Measurements from ENCODE around the gene PSMC6. TPM values are rescaled to one million over a fixed set of nuclear protein-coding genes. Genes with fewer than 3 reads are reported as not detected.
A peak's percentile ranks its signal among the peaks of the same experiment; 100 is the strongest.
"Not testable (repeated sequence)": the region's sequence is repeated elsewhere in the genome, so short reads cannot be mapped to it uniquely, and the experiment has no call there.

Gene PSMC6
- polyA plus RNA-seq, 3 donors: 46.9 to 64.3 (median 48.6) TPM

GRCh38 chr14:52724360-52724644, 17.3 kb downstream of the PSMC6 start:
- H3K4me1 Mint-ChIP-seq: peaks cover 18% of the 10 kb centered on the region
- Histone ChIP-seq H3K9me3 (replicated peaks in 1 of 2; ENCODE audit: control insufficient read depth in 1 of 2, insufficient read depth in 1 of 2, low read length in 2 of 2) (no peaks in the 10 kb centered on the region), H3K4me3 (replicated peaks in 1 of 3; ENCODE audit: low read depth in 2 of 3, low read length in 3 of 3) (no peak overlapping the region), H3K79me2 (ENCODE audit: insufficient read depth, low read length) (peaks cover 21% of the 10 kb centered on the region), H3K9ac (ENCODE audit: insufficient read depth, low read length, poor library complexity, severe bottlenecking) (no peak overlapping the region), H3K36me3 (replicated peaks in 1 of 2; ENCODE audit: control insufficient read depth in 1 of 2, insufficient read depth in 2 of 2, low read length in 2 of 2) (peaks cover 85 to 94% of the 10 kb centered on the region in 2 donors), H4K20me1 (ENCODE audit: insufficient read depth, low read length) (peaks cover 36% of the 10 kb centered on the region), H2AFZ (ENCODE audit: insufficient read depth, low read depth, low read length, poor library complexity, severe bottlenecking) (no peak overlapping the region), H3K4me1 (ENCODE audit: control insufficient read depth in 1 of 2, insufficient read depth in 2 of 2, low read length in 2 of 2) (no peaks in the 10 kb centered on the region), H3K4me2 (replicated peaks; ENCODE audit: extremely low read depth, low read length, poor library complexity, severe bottlenecking) (no peak overlapping the region), H3K27ac (ENCODE audit: low read depth in 1 of 2, low read length in 2 of 2) (peak overlapping the region in 1 of 2 donors; percentile 25), H3K27me3 (ENCODE audit: control insufficient read depth in 2 of 2, insufficient read depth in 2 of 2, low read length in 2 of 2) (no peaks in the 10 kb centered on the region)
- no peak for TF ChIP-seq CTCF (IDR thresholded peaks at IDR 0.05)
- intact Hi-C loops (cut with micrococcal nuclease): no loop called here
- no peak overlapping the region for H3K4me3 Mint-ChIP-seq
- H3K9me3 Mint-ChIP-seq: no peaks in the 10 kb centered on the region
- peaks cover 66 to 86% of the 10 kb centered on the region in 2 donors for H3K36me3 Mint-ChIP-seq
- H3K27me3 Mint-ChIP-seq (ENCODE audit: low read depth in 3 of 3): peaks cover 0 to 1% (median 0%) of the 10 kb centered on the region in 3 donors
- DNase-seq: no peak
- H3K27ac Mint-ChIP-seq: no peak overlapping the region

GRCh38 chr14:52727509-52727908, 20.5 kb downstream of the PSMC6 start:
- 100% methylated on average over 1 of the region's 2 CpGs for WGBS (ENCODE audit: insufficient coverage)
- H2AFZ ChIP-seq (ENCODE audit: insufficient read depth, low read depth, low read length, poor library complexity, severe bottlenecking); H3K27ac Mint-ChIP-seq; DNase-seq; H3K9me3 ChIP-seq (replicated peaks in 1 of 2; ENCODE audit: control insufficient read depth in 1 of 2, insufficient read depth in 1 of 2, low read length in 2 of 2); H3K27me3 Mint-ChIP-seq (ENCODE audit: low read depth in 3 of 3); intact Hi-C loops (cut with micrococcal nuclease); H3K27me3 ChIP-seq (ENCODE audit: control insufficient read depth in 2 of 2, insufficient read depth in 2 of 2, low read length in 2 of 2); H3K9me3 Mint-ChIP-seq; H3K9ac ChIP-seq (ENCODE audit: insufficient read depth, low read length, poor library complexity, severe bottlenecking); H3K4me3 ChIP-seq (replicated peaks in 1 of 3; ENCODE audit: low read depth in 2 of 3, low read length in 3 of 3); H3K27ac ChIP-seq (ENCODE audit: low read depth in 1 of 2, low read length in 2 of 2); H3K4me2 ChIP-seq (replicated peaks; ENCODE audit: extremely low read depth, low read length, poor library complexity, severe bottlenecking); H3K4me3 Mint-ChIP-seq: not testable (repeated sequence)
- Histone ChIP-seq H3K36me3 (replicated peaks in 1 of 2; ENCODE audit: control insufficient read depth in 1 of 2, insufficient read depth in 2 of 2, low read length in 2 of 2) (peaks cover 56 to 63% of the 10 kb centered on the region in 2 donors), H3K4me1 (ENCODE audit: control insufficient read depth in 1 of 2, insufficient read depth in 2 of 2, low read length in 2 of 2) (peaks cover 10 to 15% of the 10 kb centered on the region in 2 donors), H4K20me1 (ENCODE audit: insufficient read depth, low read length) (peaks cover 26% of the 10 kb centered on the region), H3K79me2 (ENCODE audit: insufficient read depth, low read length) (peaks cover 46% of the 10 kb centered on the region)
- peaks cover 45 to 65% of the 10 kb centered on the region in 2 donors for H3K36me3 Mint-ChIP-seq
- H3K4me1 Mint-ChIP-seq: peaks cover 20% of the 10 kb centered on the region

GRCh38 chr14:52729035-52729434, 22.0 kb downstream of the PSMC6 start:
- DNase-seq; H3K4me3 ChIP-seq (replicated peaks in 1 of 3; ENCODE audit: low read depth in 2 of 3, low read length in 3 of 3); H3K4me2 ChIP-seq (replicated peaks; ENCODE audit: extremely low read depth, low read length, poor library complexity, severe bottlenecking); intact Hi-C loops (cut with micrococcal nuclease); H2AFZ ChIP-seq (ENCODE audit: insufficient read depth, low read depth, low read length, poor library complexity, severe bottlenecking); H3K4me3 Mint-ChIP-seq; H3K27ac ChIP-seq (ENCODE audit: low read depth in 1 of 2, low read length in 2 of 2); H3K27me3 Mint-ChIP-seq (ENCODE audit: low read depth in 3 of 3); H3K9ac ChIP-seq (ENCODE audit: insufficient read depth, low read length, poor library complexity, severe bottlenecking); H3K27me3 ChIP-seq (ENCODE audit: control insufficient read depth in 2 of 2, insufficient read depth in 2 of 2, low read length in 2 of 2); H3K9me3 Mint-ChIP-seq; H3K9me3 ChIP-seq (replicated peaks in 1 of 2; ENCODE audit: control insufficient read depth in 1 of 2, insufficient read depth in 1 of 2, low read length in 2 of 2): not testable (repeated sequence)
- Mint-ChIP-seq H3K4me1 (peaks cover 17% of the 10 kb centered on the region), H3K27ac (peak overlapping the region in 5 of 7 donors; percentile 35 to 89 (median 65)), H3K36me3 (peaks cover 44 to 62% of the 10 kb centered on the region in 2 donors)
- peaks cover 19% of the 10 kb centered on the region for H4K20me1 ChIP-seq (ENCODE audit: insufficient read depth, low read length)
- H3K79me2 ChIP-seq (ENCODE audit: insufficient read depth, low read length): peaks cover 55% of the 10 kb centered on the region
- WGBS (ENCODE audit: insufficient coverage): 100% methylated on average over 7 of the region's 15 CpGs
- peaks cover 12 to 15% of the 10 kb centered on the region in 2 donors for H3K4me1 ChIP-seq (ENCODE audit: control insufficient read depth in 1 of 2, insufficient read depth in 2 of 2, low read length in 2 of 2)
- H3K36me3 ChIP-seq (replicated peaks in 1 of 2; ENCODE audit: control insufficient read depth in 1 of 2, insufficient read depth in 2 of 2, low read length in 2 of 2): peaks cover 41 to 62% of the 10 kb centered on the region in 2 donors

All from CD14-positive monocyte (primary cell).